ENCODE results near the gene ACADL. TPM values are rescaled to one million over a fixed set of nuclear protein-coding genes. Genes with fewer than 3 reads are reported as not detected.

Gene ACADL
- polyA plus RNA-seq, 1 donor from 2014 or later, result not detected

GRCh38 chr2:210174086-210174485, 51.2 kb downstream of the ACADL start:
- Histone ChIP-seq H3K36me3 (ENCODE audit: insufficient read depth, low read length) (no peaks in the 10 kb centered on the region), H3K9me2 (ENCODE audit: insufficient read depth, low read length) (no peaks in the 10 kb centered on the region), H3F3A (ENCODE audit: insufficient read depth, low read length, poor library complexity, severe bottlenecking) (no peaks in the 10 kb centered on the region), H3K4me3 (ENCODE audit: low read length) (no peak overlapping the region), H4K20me1 (ENCODE audit: insufficient read depth) (no peaks in the 10 kb centered on the region), H3K9me3 (ENCODE audit: low read length) (no peaks in the 10 kb centered on the region), H2AFZ (ENCODE audit: low read depth, low read length) (no peak overlapping the region), H3K4me2 (ENCODE audit: low read length) (no peak overlapping the region), H3K27ac (ENCODE audit: low read length) (no peak overlapping the region), H3K79me2 (replicated peaks; ENCODE audit: insufficient read depth, low read length) (peaks cover 7% of the 10 kb centered on the region), H3K27me3 (ENCODE audit: insufficient read depth, low read depth, low read length) (no peaks in the 10 kb centered on the region), H3K9ac (ENCODE audit: low read length) (no peak overlapping the region)
- TF ChIP-seq CTCF (IDR thresholded peaks at IDR 0.05; ENCODE audit: poor library complexity, severe bottlenecking), result no peak

GRCh38 chr2:210172219-210172575, 53.0 kb downstream of the ACADL start:
- Histone ChIP-seq H2AFZ (ENCODE audit: low read depth, low read length) (no peak overlapping the region), H3F3A (ENCODE audit: insufficient read depth, low read length, poor library complexity, severe bottlenecking) (no peaks in the 10 kb centered on the region), H3K27me3 (ENCODE audit: insufficient read depth, low read depth, low read length) (no peaks in the 10 kb centered on the region), H3K9me2 (ENCODE audit: insufficient read depth, low read length) (no peaks in the 10 kb centered on the region), H3K9me3 (ENCODE audit: low read length) (no peaks in the 10 kb centered on the region), H3K79me2 (replicated peaks; ENCODE audit: insufficient read depth, low read length) (peaks cover 26% of the 10 kb centered on the region), H3K27ac (ENCODE audit: low read length) (no peak overlapping the region), H3K9ac (ENCODE audit: low read length) (peak overlapping the region; percentile 98), H3K4me2 (ENCODE audit: low read length) (peak overlapping the region; percentile 74), H4K20me1 (ENCODE audit: insufficient read depth) (no peaks in the 10 kb centered on the region), H3K36me3 (ENCODE audit: insufficient read depth, low read length) (no peaks in the 10 kb centered on the region), H3K4me3 (ENCODE audit: low read length) (peak overlapping the region; percentile 79)
- TF ChIP-seq SMC3 (conservative IDR thresholded peaks at IDR 0.05; ENCODE audit: poor library complexity) (no peak), EP300 (conservative IDR thresholded peaks at IDR 0.05; ENCODE audit: poor library complexity, severe bottlenecking) (no peak), POLR2AphosphoS5 (IDR thresholded peaks at IDR 0.05) (no peak), MXI1 (conservative IDR thresholded peaks at IDR 0.05; ENCODE audit: poor library complexity, severe bottlenecking) (no peak), TAF1 (IDR thresholded peaks at IDR 0.05; ENCODE audit: low read depth) (no peak), RAD21 (conservative IDR thresholded peaks at IDR 0.05) (no peak), EZH2 (IDR thresholded peaks at IDR 0.05; ENCODE audit: borderline replicate concordance, insufficient read depth, low read length, poor library complexity, severe bottlenecking) (no peak), CTCF (IDR thresholded peaks at IDR 0.05; ENCODE audit: poor library complexity, severe bottlenecking) (no peak), REST (IDR thresholded peaks at IDR 0.05; ENCODE audit: borderline replicate concordance) (no peak)
